Activated naive CD8-positive, alpha-beta T cell treated with anti-CD3 and anti-CD28 coated beads for 36 hours (primary cell): ENCODE measurements around the gene CAMK2B. TPM values are rescaled to one million over a fixed set of nuclear protein-coding genes. Genes with fewer than 3 reads are reported as not detected.

ENCODE experiments used
- DNase-seq: peaks from one replicate; pipeline ENCODE4 v3.0.0; 2021
- H3K27ac Mint-ChIP-seq: one replicate; pipeline ENCODE4 v1.8.0; 2022; ENCODE audit warnings: mild to moderate bottlenecking, moderate library complexity, mixed read lengths
- H3K27me3 Mint-ChIP-seq: one replicate; pipeline ENCODE4 v1.8.0; 2022; ENCODE audit warnings: mild to moderate bottlenecking, mixed read lengths
- H3K36me3 Mint-ChIP-seq: one replicate; pipeline ENCODE4 v1.8.0; 2021; ENCODE audit warnings: mild to moderate bottlenecking, mixed read lengths
- H3K4me1 Mint-ChIP-seq: one replicate; pipeline ENCODE4 v1.8.0; 2021; ENCODE audit warnings: mixed read lengths
- H3K4me3 Mint-ChIP-seq: one replicate; pipeline ENCODE4 v1.8.0; 2022; ENCODE audit warnings: mild to moderate bottlenecking, moderate library complexity, mixed read lengths
- H3K9me3 Mint-ChIP-seq: one replicate; pipeline ENCODE4 v1.8.0; 2022; ENCODE audit warnings: mixed read lengths
- total RNA-seq, 2 experiments: library from RNA; stranded (reverse); gene quantifications; one replicate each; pipeline ENCODE4 v1.2.3, GENCODE V29; 2021

CAMK2B gene
- total RNA-seq, 2 experiments from 2014 or later, result 0.62 to 0.97 TPM

GRCh38 chr7:44323381-44324203, 1.8 kb downstream of the CAMK2B start:
- peaks cover 2% of the 10 kb centered on the region for H3K36me3 Mint-ChIP-seq
- peak overlapping the region; percentile 3 for H3K4me3 Mint-ChIP-seq
- no peak for DNase-seq
- peaks cover 31% of the 10 kb centered on the region for H3K27me3 Mint-ChIP-seq
- peaks cover 9% of the 10 kb centered on the region for H3K4me1 Mint-ChIP-seq
- H3K27ac Mint-ChIP-seq, result peak overlapping the region; percentile 3
- H3K9me3 Mint-ChIP-seq, result no peaks in the 10 kb centered on the region

GRCh38 chr7:44322631-44323363, 2.6 kb downstream of the CAMK2B start:
- no peak for DNase-seq
- Mint-ChIP-seq H3K4me3 (no peak overlapping the region), H3K27me3 (peaks cover 31% of the 10 kb centered on the region), H3K4me1 (peaks cover 9% of the 10 kb centered on the region), H3K9me3 (no peaks in the 10 kb centered on the region), H3K27ac (no peak overlapping the region), H3K36me3 (peaks cover 2% of the 10 kb centered on the region)

GRCh38 chr7:44321796-44322195, 3.6 kb downstream of the CAMK2B start:
- H3K36me3 Mint-ChIP-seq, result peaks cover 2% of the 10 kb centered on the region
- peaks cover 31% of the 10 kb centered on the region for H3K27me3 Mint-ChIP-seq
- no peak overlapping the region for H3K4me3 Mint-ChIP-seq
- H3K4me1 Mint-ChIP-seq, result peaks cover 9% of the 10 kb centered on the region
- H3K9me3 Mint-ChIP-seq, result no peaks in the 10 kb centered on the region
- no peak overlapping the region for H3K27ac Mint-ChIP-seq
- no peak for DNase-seq

- no peak for DNase-seq
- peaks cover 2% of the 10 kb centered on the region for H3K36me3 Mint-ChIP-seq
- H3K4me3 Mint-ChIP-seq, result no peak overlapping the region
- H3K4me1 Mint-ChIP-seq, result peaks cover 7% of the 10 kb centered on the region
- no peaks in the 10 kb centered on the region for H3K9me3 Mint-ChIP-seq
- H3K27me3 Mint-ChIP-seq, result peaks cover 27% of the 10 kb centered on the region
- H3K27ac Mint-ChIP-seq, result no peak overlapping the region
Observed at GRCh38 chr7:44320794-44321371, 4.5 kb downstream of the CAMK2B start.

- peaks cover 23% of the 10 kb centered on the region for H3K27me3 Mint-ChIP-seq
- no peaks in the 10 kb centered on the region for H3K9me3 Mint-ChIP-seq
- no peak overlapping the region for H3K4me3 Mint-ChIP-seq
- H3K27ac Mint-ChIP-seq, result no peak overlapping the region
- H3K4me1 Mint-ChIP-seq, result peaks cover 5% of the 10 kb centered on the region
- DNase-seq, result no peak
- no peaks in the 10 kb centered on the region for H3K36me3 Mint-ChIP-seq
Observed at GRCh38 chr7:44320141-44320540, 5.3 kb downstream of the CAMK2B start.

GRCh38 chr7:44318332-44318731, 7.1 kb downstream of the CAMK2B start:
- H3K27ac Mint-ChIP-seq, result no peak overlapping the region
- no peaks in the 10 kb centered on the region for H3K4me1 Mint-ChIP-seq
- DNase-seq, result no peak

GRCh38 chr7:44315301-44315903, 10.0 kb downstream of the CAMK2B start:
- H3K36me3 Mint-ChIP-seq, result no peaks in the 10 kb centered on the region
- H3K4me3 Mint-ChIP-seq, result no peak overlapping the region
- H3K4me1 Mint-ChIP-seq, result no peaks in the 10 kb centered on the region
- H3K27ac Mint-ChIP-seq, result no peak overlapping the region
- peaks cover 9% of the 10 kb centered on the region for H3K27me3 Mint-ChIP-seq
- no peak for DNase-seq
- H3K9me3 Mint-ChIP-seq, result no peaks in the 10 kb centered on the region

More at GRCh38 chr7:44318332-44318731, 7.1 kb downstream of the CAMK2B start:
- Mint-ChIP-seq H3K36me3 (no peaks in the 10 kb centered on the region), H3K4me3 (no peak overlapping the region), H3K27me3 (peaks cover 9% of the 10 kb centered on the region), H3K9me3 (no peaks in the 10 kb centered on the region)

GRCh38 chr7:44313621-44314031, 11.8 kb downstream of the CAMK2B start:
- Mint-ChIP-seq H3K36me3 (no peaks in the 10 kb centered on the region), H3K4me3 (no peak overlapping the region), H3K27me3 (peaks cover 14% of the 10 kb centered on the region), H3K4me1 (peaks cover 2% of the 10 kb centered on the region), H3K9me3 (no peaks in the 10 kb centered on the region), H3K27ac (no peak overlapping the region)
- no peak for DNase-seq

GRCh38 chr7:44313016-44313415, 12.4 kb downstream of the CAMK2B start:
- peaks cover 2% of the 10 kb centered on the region for H3K4me1 Mint-ChIP-seq
- peaks cover 14% of the 10 kb centered on the region for H3K27me3 Mint-ChIP-seq
- H3K36me3 Mint-ChIP-seq, result no peaks in the 10 kb centered on the region
- H3K9me3 Mint-ChIP-seq, result no peaks in the 10 kb centered on the region
- no peak for DNase-seq
- no peak overlapping the region for H3K4me3 Mint-ChIP-seq
- H3K27ac Mint-ChIP-seq, result no peak overlapping the region

GRCh38 chr7:44311561-44312495, 13.6 kb downstream of the CAMK2B start:
- no peak for DNase-seq
- H3K27ac Mint-ChIP-seq, result no peak overlapping the region

GRCh38 chr7:44310221-44310848, 15.1 kb downstream of the CAMK2B start:
- peaks cover 2% of the 10 kb centered on the region for H3K4me1 Mint-ChIP-seq
- H3K4me3 Mint-ChIP-seq, result peak overlapping the region; percentile 45
- H3K27ac Mint-ChIP-seq, result no peak overlapping the region
- H3K9me3 Mint-ChIP-seq, result no peaks in the 10 kb centered on the region
- no peak for DNase-seq
- H3K27me3 Mint-ChIP-seq, result peaks cover 9% of the 10 kb centered on the region
- H3K36me3 Mint-ChIP-seq, result no peaks in the 10 kb centered on the region

More at GRCh38 chr7:44311561-44312495, 13.6 kb downstream of the CAMK2B start:
- peaks cover 2% of the 10 kb centered on the region for H3K4me1 Mint-ChIP-seq
- no peaks in the 10 kb centered on the region for H3K9me3 Mint-ChIP-seq
- no peak overlapping the region for H3K4me3 Mint-ChIP-seq
- peaks cover 14% of the 10 kb centered on the region for H3K27me3 Mint-ChIP-seq
- H3K36me3 Mint-ChIP-seq, result no peaks in the 10 kb centered on the region

- H3K27me3 Mint-ChIP-seq, result peaks cover 9% of the 10 kb centered on the region
- H3K27ac Mint-ChIP-seq, result no peak overlapping the region
- peak; percentile 60 for DNase-seq
- no peak overlapping the region for H3K4me3 Mint-ChIP-seq
- H3K4me1 Mint-ChIP-seq, result peaks cover 2% of the 10 kb centered on the region
- no peaks in the 10 kb centered on the region for H3K36me3 Mint-ChIP-seq
- H3K9me3 Mint-ChIP-seq, result no peaks in the 10 kb centered on the region
Observed at GRCh38 chr7:44309271-44310091, 15.9 kb downstream of the CAMK2B start.

- DNase-seq, result no peak
- H3K4me3 Mint-ChIP-seq, result no peak overlapping the region
Observed at GRCh38 chr7:44308596-44309270, 16.7 kb downstream of the CAMK2B start.

More at GRCh38 chr7:44308596-44309270, 16.7 kb downstream of the CAMK2B start:
- Mint-ChIP-seq H3K27me3 (peaks cover 9% of the 10 kb centered on the region), H3K9me3 (no peaks in the 10 kb centered on the region), H3K27ac (no peak overlapping the region), H3K4me1 (peaks cover 2% of the 10 kb centered on the region), H3K36me3 (no peaks in the 10 kb centered on the region)
